NCI-H774 (cell line): ENCODE data around the gene SEC24D.
"Not testable (repeated sequence)": the region's sequence is repeated elsewhere in the genome, so short reads cannot be mapped to it uniquely, and the experiment has no call there.

ENCODE experiments used
- DNase-seq: peaks from one replicate; lab custom pipeline; 2025; lab: John Stamatoyannopoulos, UW

Gene SEC24D

DNA sequence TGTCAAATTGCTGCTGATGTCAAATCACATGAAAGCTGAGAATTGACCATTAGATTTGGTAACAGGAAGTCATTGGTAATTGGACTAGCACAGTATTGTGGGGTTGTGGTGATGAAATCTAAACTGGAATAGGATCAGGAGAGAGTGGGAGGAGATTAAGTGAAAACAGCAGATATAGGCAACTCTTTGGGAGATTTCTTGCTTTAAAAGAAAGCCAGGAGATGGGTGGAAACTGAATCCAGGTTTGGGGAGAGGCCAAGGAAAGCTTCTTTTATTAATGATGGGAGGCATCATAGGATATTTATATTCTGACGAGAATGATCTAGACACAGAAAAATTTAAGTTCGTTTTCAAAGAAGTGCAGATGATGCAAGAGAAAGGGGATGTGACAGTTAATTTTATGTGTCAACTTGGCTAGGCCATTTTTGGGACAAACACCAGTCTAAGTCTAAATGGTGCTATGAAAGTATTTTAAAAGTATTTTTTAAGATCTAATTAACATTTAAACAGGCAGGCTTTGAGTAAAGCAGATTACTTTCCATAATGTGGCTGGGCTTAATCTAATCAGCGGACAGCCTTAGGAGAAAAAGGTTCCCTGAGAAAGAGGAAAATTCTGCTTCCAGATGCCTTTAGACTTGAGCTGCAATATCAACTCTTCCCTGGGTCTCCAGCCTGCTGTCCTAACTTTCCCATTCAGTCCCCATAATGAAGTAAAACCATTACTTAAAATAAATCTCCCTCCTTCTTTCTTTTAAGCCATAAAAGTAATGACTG is 24.7 kb downstream of the SEC24D start:
- no peak for DNase-seq

DNA sequence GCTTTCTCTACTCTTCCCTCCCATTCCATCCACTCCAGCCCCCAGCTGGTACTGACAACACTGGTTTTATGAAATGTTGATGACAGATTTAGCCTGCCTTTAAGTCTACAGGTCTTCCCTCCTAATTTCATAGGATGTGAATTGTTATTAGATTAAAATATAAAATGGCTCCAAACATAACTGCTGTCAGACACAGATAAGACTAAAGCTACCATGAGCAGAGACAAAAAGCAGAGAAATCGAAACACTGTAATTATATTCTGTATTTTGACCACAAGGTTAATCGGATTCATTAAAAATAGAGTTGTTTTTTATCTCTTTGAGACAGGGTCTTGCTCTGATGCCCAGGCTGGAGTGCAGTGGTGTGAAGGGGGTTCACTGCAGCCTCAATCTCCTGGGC is 28.3 kb downstream of the SEC24D start:
- DNase-seq = no peak

DNA sequence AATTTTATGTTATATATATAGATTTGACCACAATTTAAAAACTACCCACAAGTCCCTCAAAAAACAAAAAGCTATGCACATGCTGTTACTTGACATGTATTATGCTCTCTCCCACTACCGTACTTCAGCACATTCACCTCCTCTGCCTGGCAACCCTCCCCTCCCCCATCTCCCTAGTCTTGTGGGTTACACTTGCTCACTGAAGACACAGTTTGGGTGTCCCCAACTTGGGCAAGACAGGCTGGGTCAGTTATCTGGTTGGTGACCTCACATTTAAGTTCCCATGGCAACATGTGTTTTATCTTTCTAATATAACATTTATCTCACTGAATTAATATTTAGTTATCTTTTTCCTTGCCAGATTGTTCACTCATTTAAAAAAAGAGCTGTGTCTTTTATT is 32.7 kb downstream of the SEC24D start:
- no peak for DNase-seq

DNA sequence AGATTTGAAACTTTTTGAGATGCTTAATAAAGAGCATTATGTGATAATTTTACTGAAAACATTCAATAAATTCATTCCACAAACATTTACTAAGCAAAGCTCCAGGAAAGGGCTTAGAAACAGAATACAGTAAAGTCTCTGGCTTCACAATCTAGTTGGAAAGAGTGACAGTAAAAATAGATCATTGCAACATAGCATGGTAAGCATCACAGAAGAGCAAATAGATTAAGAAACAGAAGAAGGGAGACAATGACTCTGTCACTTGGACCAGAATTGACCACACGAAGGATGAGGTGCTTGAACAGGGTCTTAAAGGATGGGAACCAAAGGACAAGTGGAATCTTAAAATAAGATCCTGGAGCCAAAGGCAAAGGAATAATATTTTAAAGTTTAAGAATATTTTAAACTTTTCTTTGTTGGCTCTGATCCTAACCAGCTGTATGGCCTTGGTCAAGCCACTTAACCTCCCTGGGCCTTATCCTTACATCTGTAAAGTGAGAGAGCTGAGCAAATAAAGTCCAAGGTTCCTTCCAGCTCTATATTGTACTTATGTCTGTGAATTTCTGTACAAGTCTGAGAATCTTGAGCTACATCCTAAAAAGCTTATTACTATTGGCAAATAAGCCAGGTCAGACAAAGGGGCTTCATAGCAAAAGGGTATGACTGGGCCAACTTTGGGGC is 33.9 kb downstream of the SEC24D start:
- DNase-seq = no peak

DNA sequence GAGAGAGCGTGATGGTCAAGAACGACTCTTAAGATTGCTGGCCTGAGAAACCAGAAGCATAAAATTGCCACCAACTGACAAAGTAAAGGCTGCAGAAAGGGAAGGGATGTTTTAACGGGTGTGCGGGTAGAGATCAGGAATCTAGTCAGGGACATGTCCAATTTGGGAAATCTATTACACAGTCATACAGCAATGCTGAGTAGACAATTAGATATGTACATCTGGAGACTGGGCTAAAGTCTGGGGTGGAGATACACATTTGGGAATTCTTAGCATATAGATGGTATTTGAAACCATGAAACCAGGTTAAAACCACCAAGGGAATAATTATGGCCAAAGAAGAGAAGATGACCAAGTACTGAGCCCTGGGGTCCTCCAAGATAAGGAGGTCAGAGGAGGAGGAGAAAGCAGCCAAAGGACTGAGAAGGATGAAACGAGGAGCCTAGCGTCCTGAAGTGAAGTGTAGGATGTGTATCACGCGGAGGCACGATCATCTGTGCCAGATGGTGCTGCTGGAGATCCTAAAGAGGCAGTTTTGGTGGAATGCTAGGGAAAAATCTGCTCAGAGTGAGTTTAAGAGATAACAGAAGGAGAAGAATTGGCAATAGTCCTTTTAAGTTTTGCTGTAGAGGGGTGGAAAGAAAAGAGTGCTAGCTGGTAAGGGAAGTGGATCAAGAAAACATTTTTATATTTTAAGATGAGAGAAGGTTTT is 36.5 kb downstream of the SEC24D start:
- DNase-seq = no peak

DNA sequence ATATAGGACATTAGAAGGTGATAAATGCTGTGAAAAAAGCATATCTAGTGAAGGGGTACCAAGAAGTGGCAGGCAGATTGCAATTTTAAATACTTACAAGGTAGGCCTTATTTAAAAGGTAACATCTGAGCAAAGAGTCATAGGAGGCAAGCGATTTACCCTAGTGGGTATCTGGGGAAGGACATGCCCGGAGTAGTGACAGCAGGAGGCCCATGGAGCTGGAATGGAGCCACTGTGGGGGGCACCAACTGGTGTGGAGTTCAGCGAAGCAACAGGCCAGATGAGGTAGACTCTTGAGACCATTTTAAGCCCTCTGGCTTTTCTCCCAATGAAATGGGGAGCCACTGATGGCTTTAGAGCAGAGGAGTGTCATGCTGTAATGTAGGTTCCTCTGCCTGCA is 37.3 kb downstream of the SEC24D start:
- no peak for DNase-seq

DNA sequence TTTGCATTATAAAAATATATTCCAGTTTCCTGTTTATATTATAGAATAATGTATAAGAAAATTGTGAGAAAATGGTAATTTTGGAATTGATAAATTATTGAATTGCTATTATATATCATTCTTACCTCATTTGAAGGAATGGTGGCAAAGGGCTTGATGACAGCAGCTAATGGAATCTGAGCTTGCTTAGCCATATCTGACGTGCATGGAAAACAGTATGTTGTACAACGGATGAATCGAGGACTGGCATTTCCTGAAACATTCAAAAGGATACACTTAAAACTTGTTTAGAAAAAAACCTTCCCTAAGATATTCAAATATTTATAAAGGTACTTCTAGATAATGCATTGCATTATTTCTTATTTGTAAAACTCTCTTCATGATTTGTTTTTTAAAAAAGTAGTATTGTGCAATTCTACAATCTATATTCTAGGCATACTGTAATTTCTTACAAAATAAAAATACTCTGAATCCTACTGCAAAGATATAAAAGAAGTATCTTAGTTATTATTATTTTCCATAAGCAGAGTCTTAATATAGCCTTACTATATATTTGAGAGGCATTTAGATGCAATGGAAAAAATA is 38.3 kb downstream of the SEC24D start:
- no peak for DNase-seq

DNA sequence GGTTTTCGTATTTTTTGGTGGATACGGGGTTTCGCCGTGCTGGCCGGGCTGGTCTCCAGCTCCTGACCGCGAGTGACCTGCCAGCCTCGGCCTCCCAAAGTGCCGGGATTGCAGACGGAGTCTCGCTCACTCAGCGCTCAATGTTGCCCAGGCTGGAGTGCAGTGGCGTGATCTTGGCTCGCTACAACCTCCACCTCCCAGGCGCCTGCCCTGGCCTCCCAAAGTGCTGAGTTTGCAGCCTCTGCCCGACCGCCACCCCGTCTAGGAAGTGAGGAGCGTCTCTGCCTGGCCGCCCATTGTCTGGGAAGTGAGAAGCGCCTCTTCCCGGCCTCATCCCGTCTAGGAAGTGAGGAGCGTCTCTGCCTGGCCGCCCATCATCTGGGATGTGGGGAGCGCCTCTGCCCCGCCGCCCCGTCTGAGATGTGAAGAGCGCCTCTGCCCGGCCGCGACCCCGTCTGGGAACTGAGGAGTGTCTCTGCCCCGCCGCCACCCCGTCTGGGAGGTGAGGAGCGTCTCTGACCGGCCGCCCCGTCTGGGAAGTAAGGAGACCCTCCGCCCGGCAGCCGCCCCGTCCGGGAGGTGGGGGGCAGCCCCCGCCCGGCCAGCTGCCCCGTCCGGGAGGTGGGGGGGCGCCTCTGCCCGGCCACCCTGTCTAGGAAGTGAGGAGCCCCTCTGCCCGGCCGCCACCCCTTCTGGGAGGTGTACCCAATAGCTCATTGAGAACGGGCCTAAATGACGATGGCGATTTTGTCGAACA is 44.1 kb downstream of the SEC24D start:
- not testable (repeated sequence) for DNase-seq

DNA sequence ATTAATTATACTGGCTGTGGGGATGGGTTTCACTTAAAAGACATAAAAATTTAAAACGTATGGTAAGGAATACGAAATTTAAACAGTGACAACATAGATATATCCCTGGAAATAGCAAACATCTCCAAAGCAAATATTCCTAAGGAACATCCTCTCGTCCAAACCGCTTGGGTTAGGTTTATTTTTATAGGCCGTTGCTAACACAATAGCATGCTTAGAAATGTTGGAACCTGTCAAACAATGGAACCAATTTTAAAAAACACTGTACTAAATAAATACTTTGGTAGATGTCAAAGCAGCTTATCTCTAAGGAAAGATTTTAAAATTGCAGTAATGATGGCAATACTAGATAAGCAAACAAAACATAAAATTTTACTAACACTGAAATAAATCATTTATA is 45.4 kb downstream of the SEC24D start:
- DNase-seq = no peak

DNA sequence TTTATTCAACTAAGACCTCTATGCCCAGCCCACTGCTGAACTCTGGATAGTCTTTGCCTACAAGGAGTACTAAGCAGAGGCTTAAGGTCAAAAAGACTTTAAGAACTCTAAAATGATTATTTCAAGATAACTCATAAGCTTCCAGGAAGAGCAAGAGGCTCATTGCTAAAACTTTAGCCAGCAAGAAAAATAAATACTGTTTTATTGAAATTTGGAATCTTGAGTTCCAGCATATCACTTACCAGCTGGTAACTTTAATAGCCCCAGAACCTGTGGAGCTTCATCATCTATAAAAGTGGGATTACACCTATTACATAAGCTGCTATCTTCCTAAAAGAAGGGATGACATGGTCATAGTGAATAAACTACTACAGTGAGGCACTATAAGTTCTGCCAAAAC is 47.0 kb downstream of the SEC24D start:
- no peak for DNase-seq

DNA sequence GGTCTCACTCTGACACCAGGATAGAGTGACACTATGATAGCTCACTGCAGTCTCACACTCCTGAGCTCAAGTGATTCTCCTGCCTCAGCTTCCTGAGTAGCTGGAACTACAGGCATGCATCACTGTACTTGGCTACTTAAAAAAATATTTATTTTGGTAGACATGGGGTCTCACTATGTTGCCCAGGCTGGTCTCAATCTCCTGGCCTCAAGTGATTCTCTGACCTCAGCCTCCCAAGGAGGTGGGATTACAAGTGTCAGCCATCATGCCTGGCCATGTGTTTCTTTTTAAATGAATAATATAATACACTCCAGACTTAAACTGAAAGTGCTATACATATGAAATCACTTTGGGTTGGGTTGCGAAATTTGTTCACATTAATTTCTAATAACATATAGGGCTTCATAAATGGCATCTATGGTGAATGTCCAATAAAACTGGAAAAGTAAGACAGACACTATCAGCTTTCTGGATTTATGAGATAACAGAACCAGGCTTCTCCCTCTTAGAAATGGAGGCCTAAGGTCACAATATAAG is 48.0 kb downstream of the SEC24D start:
- no peak for DNase-seq

DNA sequence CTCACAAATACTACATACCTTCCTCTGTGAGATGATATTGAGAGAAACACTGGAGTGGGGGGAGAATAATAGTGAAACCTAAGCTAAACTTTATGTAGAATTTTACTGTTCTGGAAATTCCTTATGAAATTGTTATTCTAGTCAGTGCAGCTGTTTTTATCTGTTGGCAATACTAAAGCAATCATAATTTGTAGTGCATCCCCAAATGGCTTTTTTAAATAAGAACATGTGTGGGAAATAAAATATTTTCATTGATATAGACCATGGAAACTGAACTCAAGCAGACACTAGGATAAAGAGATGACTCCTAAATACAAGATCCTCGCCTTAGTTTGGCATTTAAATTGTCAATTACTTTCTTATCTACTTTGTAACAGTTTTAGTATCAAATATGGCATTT is 51.1 kb downstream of the SEC24D start:
- no peak for DNase-seq

DNA sequence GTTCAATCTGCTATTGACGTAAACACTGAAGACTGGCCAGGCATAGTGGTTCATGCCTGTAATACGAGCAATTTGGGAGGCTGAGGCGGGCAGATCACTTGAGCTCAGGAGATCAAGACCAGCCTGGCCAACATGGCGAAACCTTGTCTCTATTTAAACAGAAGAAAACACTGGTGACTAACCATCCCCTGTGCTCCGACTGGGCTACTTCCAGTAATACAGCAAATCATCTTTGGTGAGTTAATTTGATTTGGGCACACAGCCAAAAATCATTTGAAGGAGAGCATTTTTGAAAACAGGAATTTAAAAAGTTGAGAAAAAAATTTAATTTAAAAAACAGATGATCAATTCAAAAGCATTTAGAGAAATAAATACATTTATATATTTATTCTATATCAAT is 52.0 kb downstream of the SEC24D start:
- no peak for DNase-seq

DNA sequence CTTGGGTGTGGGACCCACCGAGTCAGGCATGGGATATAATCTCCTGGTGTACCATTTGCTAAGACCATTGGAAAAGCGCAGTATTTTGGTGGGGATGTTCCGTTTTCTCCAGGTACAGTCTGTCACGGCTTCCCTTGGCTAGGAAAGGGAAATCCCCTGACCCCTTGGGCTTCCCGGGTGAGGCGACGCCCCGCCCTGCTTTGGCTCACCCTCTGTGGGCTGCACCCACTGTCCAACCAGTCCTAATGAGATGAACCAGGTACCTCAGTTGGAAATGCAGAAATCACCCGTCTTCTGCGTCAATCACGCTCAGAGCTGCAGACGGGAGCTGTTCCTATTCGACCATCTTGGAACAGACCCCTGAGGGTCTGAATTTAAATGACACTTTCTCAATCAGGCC is 53.0 kb downstream of the SEC24D start:
- not testable (repeated sequence) for DNase-seq

DNA sequence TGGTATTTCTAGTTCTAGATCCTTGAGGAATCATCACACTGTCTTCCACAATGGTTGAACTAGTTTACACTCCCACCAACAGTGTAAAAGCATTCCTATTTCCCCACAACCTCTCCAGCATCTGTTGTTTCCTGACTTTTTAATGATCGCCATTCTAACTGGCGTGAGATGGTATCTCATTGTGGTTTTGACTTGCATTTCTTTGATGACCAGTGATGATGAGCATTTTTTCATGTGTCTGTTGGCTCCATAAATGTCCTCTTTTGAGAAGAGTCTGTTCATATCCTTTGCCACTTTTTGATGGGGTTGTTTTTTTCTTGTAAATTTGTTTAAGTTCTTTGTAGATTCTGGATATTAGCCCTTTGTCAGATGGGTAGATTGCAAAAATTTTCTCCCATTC is 58.3 kb downstream of the SEC24D start:
- DNase-seq = not testable (repeated sequence)

DNA sequence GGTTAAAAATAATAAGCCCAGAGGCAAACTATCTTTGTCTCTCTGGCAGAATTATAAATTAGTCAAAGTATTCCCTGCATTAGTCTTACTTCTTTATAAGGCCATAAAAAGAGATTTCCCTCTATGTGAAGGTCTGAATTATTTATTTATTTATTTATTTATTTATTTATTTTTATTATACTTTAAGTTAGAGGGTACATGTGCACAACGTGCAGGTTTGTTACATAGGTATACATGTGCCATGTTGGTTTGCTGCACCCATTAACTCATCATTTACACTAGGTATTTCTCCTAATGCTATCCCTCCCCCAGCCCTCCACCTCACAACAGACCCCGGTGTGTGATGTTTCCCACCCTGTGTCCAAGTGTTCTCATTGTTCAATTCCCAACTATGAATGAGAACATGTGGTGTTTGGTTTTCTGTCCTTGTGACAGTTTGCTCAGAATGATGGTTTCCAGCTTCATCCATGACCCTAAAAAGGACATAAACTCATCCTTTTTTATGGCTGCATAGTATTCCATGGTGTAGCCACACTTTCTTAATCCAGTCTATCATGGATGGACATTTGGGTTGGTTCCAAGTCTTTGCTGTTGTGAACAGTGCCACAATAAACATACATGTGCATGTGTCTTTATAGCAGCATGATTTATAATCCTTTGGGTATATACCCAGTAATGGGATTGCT is 58.8 kb downstream of the SEC24D start:
- DNase-seq = not testable (repeated sequence)

DNA sequence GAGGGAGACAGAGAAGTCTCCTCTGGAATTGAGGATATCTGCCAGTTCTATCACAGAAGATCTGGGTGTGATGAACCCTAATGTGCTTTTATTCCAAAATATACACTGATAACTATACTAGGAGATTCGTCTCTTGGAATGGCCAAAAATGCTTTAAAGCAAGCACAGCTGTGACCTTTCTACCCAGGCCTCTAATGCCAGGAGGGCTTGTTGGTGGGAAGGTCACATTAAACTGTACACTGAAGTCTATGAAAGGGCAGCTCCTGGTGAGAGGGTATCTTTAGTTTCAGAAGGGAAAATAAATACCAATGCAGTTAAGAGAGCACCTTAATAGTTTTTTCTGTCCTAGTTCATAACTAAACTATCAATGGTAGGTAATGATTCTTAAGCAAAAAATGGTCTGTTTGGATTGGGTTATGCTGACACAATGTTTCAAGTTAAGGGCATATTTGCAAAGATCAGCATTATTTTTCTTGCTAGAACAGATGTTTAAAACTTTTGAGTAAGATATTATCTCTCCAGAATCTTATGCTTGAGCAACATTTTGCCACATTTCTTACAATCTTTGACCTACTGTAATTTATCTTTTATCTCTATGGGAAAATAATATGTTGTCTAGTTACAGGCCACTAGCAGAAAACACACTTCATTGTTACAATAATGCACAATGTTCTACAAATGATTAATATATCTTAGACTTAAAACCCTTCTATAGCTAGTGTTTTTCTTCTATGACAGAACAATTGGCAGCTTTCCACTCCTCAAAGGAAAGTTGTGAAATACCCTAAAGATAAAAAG is 59.6 kb downstream of the SEC24D start:
- no peak for DNase-seq

DNA sequence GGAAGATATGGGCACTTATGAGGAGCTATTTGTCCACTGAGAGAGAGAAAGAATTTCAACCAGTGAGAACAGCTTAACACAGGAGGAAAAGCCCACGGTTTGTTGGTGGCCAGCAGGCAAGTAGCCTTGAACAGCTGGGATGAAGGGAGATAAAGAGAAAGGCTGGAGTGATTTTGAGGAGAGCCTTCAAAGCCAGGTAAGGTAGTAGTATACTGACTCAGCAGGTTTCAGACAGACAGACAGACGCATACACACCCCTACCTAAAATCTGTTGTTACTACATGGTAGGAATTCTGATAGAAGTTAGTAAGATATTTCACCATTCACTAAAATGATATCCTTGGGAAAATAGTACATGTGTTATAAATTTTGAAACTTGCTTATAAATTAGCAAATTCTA is 60.5 kb downstream of the SEC24D start:
- DNase-seq = no peak

DNA sequence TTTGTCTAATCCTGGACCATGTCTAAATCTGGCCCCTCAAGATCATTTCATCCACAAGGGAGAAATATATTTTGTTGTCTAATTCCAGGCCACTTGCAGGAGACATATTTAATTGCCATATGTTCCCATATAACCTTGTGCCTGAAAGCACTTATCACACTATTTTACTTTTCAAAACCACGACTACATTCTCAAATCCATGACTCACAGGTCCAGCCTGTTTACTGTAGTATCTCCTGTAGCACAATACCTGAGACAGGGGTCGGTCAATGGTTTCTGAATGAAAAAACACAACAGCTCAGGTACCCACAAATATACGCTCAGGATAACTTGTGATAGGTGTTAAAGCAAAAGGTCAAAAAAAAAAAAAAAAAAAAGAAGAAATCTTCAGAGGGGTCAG is 60.9 kb downstream of the SEC24D start:
- DNase-seq = no peak

DNA sequence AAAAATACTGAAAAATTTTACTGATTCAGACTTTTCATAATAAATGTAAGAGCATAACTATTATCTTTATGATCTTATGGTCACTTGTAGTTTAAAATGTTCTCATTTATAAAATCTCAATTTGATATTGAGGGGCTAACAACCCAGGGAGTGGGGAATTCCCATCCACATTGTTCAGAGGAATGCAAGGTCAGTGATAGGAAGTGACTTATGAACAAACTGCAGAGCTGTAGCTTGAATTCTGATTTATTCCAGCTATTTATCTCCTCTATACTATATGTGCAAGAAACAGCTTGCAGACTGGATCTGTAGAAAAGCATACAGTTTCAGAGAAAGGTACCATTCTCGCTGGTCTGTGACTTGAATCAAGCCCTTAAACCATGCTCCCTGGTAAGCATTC is 61.6 kb downstream of the SEC24D start:
- no peak for DNase-seq
